Measurements from ENCODE around the gene HOXA13.

Gene HOXA13

DNA sequence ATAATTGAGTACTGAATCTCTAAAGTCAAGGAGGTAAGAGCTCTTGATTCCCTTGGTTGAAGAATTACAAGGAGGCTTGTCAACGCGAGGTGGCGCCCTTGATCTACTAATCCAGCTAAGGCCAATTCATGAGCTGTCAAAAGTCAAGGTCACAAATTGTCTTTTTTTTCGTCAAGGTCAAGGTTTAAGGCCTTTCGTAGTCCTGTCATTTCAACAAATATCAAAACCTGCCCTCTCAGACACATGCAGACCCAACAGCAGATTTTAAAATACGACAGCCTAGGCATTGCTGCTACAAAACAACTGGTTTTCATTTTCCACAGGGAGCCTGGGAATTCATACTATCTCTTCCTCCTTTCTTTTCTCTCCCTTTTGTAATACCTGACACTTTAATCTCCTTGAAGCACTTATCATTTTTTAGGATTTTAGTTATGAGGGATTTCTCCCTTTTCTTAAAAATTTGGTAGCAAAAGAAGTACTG lies 3.6 kb downstream of the HOXA13 start:
- Histone ChIP-seq H3K79me1 (ENCODE audit: low read length) (no peaks in the 10 kb centered on the region), H2BK15ac (replicated peaks; ENCODE audit: low read depth) (no peak overlapping the region), H3K56ac (ENCODE audit: low read length) (no peak overlapping the region), H3K18ac (ENCODE audit: low read length) (no peak overlapping the region), H2BK5ac (ENCODE audit: low read length) (no peak overlapping the region), H3K79me2 (ENCODE audit: control insufficient read depth, insufficient read depth, low read length) (no peaks in the 10 kb centered on the region), H3K9ac (ENCODE audit: low read length) (no peak overlapping the region), H3K23ac (ENCODE audit: low read length) (no peak overlapping the region), H4K8ac (ENCODE audit: low read depth, low read length) (no peak overlapping the region), H3K27me3 (ENCODE audit: insufficient read depth, low read length, poor library complexity) (peaks cover 60% of the 10 kb centered on the region), H3K4me1 (ENCODE audit: control insufficient read depth, low read depth, low read length) (peaks cover 3% of the 10 kb centered on the region), H2BK120ac (ENCODE audit: low read depth, low read length) (no peak overlapping the region), H3K4me2 (ENCODE audit: low read length) (no peak overlapping the region), H2AK5ac (ENCODE audit: low read length) (no peak overlapping the region), H3K27ac (ENCODE audit: low read depth, low read length) (no peak overlapping the region), H4K5ac (ENCODE audit: low read length) (no peak overlapping the region), H3K36me3 (ENCODE audit: control insufficient read depth, insufficient read depth, low read length) (no peaks in the 10 kb centered on the region), H3K4me3 (ENCODE audit: low read length) (no peak overlapping the region), H3K4ac (ENCODE audit: low read depth, low read length) (no peak overlapping the region)
- no CpG with 5 or more reads among the region's 6 CpGs for WGBS (ENCODE audit: extremely low coverage, insufficient coverage, low lambda C conversion rate)
- DNase-seq = peak; percentile 83

DNA sequence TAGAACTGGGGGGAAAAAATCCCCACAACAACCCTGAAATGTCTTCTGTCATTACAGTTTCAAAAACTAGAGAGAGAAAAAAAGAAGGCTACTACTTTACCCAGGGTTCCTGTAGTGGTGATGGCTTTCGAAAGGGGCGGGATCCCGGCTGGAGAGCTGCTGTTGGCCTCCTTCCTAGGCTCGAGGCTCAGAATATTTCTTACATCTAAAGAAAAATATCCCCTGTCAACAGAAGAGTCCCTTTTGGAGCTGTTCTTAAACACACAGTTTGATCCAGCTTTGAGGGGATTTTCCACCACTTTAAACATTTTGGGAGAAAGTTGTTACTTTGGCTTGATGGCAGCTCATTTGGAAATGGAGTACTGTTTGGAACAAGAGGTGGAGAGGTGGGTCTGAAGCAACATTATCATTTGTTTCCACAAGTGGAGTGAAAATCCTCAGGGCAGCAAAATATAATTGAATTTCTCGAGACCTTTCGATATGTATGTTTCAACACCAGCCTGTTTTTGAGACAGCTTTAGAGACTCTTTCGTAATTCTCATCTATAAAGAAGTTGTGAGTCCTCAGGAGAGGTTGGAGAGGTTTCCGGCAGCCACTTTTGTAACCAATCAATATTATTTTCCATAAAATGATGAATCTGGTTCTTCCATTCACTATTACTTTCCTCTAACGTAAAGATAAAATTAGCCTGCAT lies 5.1 kb downstream of the HOXA13 start:
- no peak overlapping the region for H4K5ac ChIP-seq (ENCODE audit: low read length)
- no peak overlapping the region for H4K8ac ChIP-seq (ENCODE audit: low read depth, low read length)
- no peaks in the 10 kb centered on the region for H3K4me1 ChIP-seq (ENCODE audit: control insufficient read depth, low read depth, low read length)
- no peaks in the 10 kb centered on the region for H3K79me2 ChIP-seq (ENCODE audit: control insufficient read depth, insufficient read depth, low read length)
- no peaks in the 10 kb centered on the region for H3K36me3 ChIP-seq (ENCODE audit: control insufficient read depth, insufficient read depth, low read length)
- H2BK5ac ChIP-seq (ENCODE audit: low read length) = no peak overlapping the region
- H2AK5ac ChIP-seq (ENCODE audit: low read length) = no peak overlapping the region
- H2BK15ac ChIP-seq (replicated peaks; ENCODE audit: low read depth) = no peak overlapping the region
- DNase-seq = no peak
- H2BK120ac ChIP-seq (ENCODE audit: low read depth, low read length) = no peak overlapping the region
- WGBS (ENCODE audit: extremely low coverage, insufficient coverage, low lambda C conversion rate) = 100% methylated on average over 1 of the region's 9 CpGs
- no peak overlapping the region for H3K4me2 ChIP-seq (ENCODE audit: low read length)
- H3K23ac ChIP-seq (ENCODE audit: low read length) = no peak overlapping the region
- H3K18ac ChIP-seq (ENCODE audit: low read length) = no peak overlapping the region
- H3K9ac ChIP-seq (ENCODE audit: low read length) = no peak overlapping the region
- H3K27ac ChIP-seq (ENCODE audit: low read depth, low read length) = no peak overlapping the region
- no peak overlapping the region for H3K56ac ChIP-seq (ENCODE audit: low read length)
- H3K79me1 ChIP-seq (ENCODE audit: low read length) = no peaks in the 10 kb centered on the region
- H3K4ac ChIP-seq (ENCODE audit: low read depth, low read length) = no peak overlapping the region
- peaks cover 63% of the 10 kb centered on the region for H3K27me3 ChIP-seq (ENCODE audit: insufficient read depth, low read length, poor library complexity)
- H3K4me3 ChIP-seq (ENCODE audit: low read length) = no peak overlapping the region

DNA sequence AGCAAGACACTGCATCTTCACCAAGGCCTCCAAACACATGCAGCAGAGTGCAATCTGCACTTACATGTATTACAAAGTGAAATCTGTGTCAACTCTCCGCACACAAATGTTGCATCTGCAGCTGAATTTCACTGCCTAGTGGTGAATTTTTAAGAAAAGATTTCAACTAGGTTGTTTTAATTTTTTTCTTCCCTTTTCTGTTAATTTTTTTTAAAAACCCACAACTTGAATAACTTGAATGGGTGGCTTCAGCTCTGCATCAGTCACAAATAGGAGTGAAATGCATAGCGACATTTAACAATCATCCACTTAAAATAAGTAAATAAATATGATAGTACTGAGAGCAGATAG lies 5.9 kb downstream of the HOXA13 start:
- WGBS (ENCODE audit: extremely low coverage, insufficient coverage, low lambda C conversion rate) = no CpG with 5 or more reads among the region's 2 CpGs
- H3K18ac ChIP-seq (ENCODE audit: low read length) = no peak overlapping the region
- H3K4me2 ChIP-seq (ENCODE audit: low read length) = no peak overlapping the region
- no peak overlapping the region for H3K9ac ChIP-seq (ENCODE audit: low read length)
- H3K36me3 ChIP-seq (ENCODE audit: control insufficient read depth, insufficient read depth, low read length) = no peaks in the 10 kb centered on the region
- H3K27me3 ChIP-seq (ENCODE audit: insufficient read depth, low read length, poor library complexity) = peaks cover 69% of the 10 kb centered on the region
- DNase-seq = no peak
- no peaks in the 10 kb centered on the region for H3K4me1 ChIP-seq (ENCODE audit: control insufficient read depth, low read depth, low read length)
- no peaks in the 10 kb centered on the region for H3K79me2 ChIP-seq (ENCODE audit: control insufficient read depth, insufficient read depth, low read length)
- H3K56ac ChIP-seq (ENCODE audit: low read length) = no peak overlapping the region
- H4K8ac ChIP-seq (ENCODE audit: low read depth, low read length) = no peak overlapping the region
- no peak overlapping the region for H3K4ac ChIP-seq (ENCODE audit: low read depth, low read length)
- H4K5ac ChIP-seq (ENCODE audit: low read length) = no peak overlapping the region
- H3K4me3 ChIP-seq (ENCODE audit: low read length) = no peak overlapping the region
- H2AK5ac ChIP-seq (ENCODE audit: low read length) = no peak overlapping the region
- H2BK5ac ChIP-seq (ENCODE audit: low read length) = no peak overlapping the region
- H3K27ac ChIP-seq (ENCODE audit: low read depth, low read length) = no peak overlapping the region
- H3K79me1 ChIP-seq (ENCODE audit: low read length) = no peaks in the 10 kb centered on the region
- no peak overlapping the region for H2BK15ac ChIP-seq (replicated peaks; ENCODE audit: low read depth)
- H2BK120ac ChIP-seq (ENCODE audit: low read depth, low read length) = no peak overlapping the region
- H3K23ac ChIP-seq (ENCODE audit: low read length) = no peak overlapping the region

DNA sequence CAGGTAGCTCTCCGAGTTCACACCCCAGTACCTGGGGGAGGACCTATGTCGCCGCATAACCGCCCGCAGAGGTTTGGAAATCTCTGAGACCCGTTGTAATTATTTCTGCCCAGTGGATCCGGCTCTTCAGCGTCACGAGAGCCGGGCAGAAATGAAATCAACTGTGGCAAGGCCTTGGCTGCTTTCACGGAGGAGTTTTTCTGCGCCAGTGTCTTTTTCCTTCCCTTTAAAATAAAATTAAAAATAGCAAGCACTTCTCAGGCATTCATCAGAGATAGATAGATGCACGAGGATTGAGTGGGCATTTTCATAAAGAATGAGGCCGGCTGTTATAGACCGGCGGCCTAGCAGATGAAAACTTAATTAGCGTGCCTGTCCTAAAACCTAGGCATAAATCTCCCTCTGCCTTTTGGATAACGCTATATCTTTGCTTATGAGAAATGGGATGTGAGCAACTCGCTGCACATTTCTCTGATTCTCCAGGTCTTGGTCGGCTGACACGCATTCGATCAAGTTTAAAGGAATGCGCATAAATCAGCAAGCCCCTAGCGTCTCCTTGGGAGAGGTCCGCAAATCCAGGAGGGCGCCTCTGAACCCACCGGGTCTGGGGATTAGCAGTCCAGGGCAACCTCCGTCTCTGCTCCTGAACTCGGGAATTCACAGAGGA lies 6.4 kb downstream of the HOXA13 start:
- no peak overlapping the region for H4K5ac ChIP-seq (ENCODE audit: low read length)
- no peak overlapping the region for H3K4ac ChIP-seq (ENCODE audit: low read depth, low read length)
- no CpG with 5 or more reads among the region's 29 CpGs for WGBS (ENCODE audit: extremely low coverage, insufficient coverage, low lambda C conversion rate)
- no peak overlapping the region for H3K18ac ChIP-seq (ENCODE audit: low read length)
- no peak overlapping the region for H4K8ac ChIP-seq (ENCODE audit: low read depth, low read length)
- H3K79me2 ChIP-seq (ENCODE audit: control insufficient read depth, insufficient read depth, low read length) = no peaks in the 10 kb centered on the region
- no peak overlapping the region for H2BK120ac ChIP-seq (ENCODE audit: low read depth, low read length)
- no peak overlapping the region for H2BK5ac ChIP-seq (ENCODE audit: low read length)
- H3K56ac ChIP-seq (ENCODE audit: low read length) = no peak overlapping the region
- H3K27ac ChIP-seq (ENCODE audit: low read depth, low read length) = no peak overlapping the region
- no peaks in the 10 kb centered on the region for H3K36me3 ChIP-seq (ENCODE audit: control insufficient read depth, insufficient read depth, low read length)
- no peak overlapping the region for H3K4me2 ChIP-seq (ENCODE audit: low read length)
- no peak overlapping the region for H3K4me3 ChIP-seq (ENCODE audit: low read length)
- H3K23ac ChIP-seq (ENCODE audit: low read length) = no peak overlapping the region
- H3K27me3 ChIP-seq (ENCODE audit: insufficient read depth, low read length, poor library complexity) = peaks cover 68% of the 10 kb centered on the region
- no peak overlapping the region for H2BK15ac ChIP-seq (replicated peaks; ENCODE audit: low read depth)
- no peaks in the 10 kb centered on the region for H3K79me1 ChIP-seq (ENCODE audit: low read length)
- no peaks in the 10 kb centered on the region for H3K4me1 ChIP-seq (ENCODE audit: control insufficient read depth, low read depth, low read length)
- H2AK5ac ChIP-seq (ENCODE audit: low read length) = no peak overlapping the region
- H3K9ac ChIP-seq (ENCODE audit: low read length) = no peak overlapping the region
- no peak for DNase-seq

DNA sequence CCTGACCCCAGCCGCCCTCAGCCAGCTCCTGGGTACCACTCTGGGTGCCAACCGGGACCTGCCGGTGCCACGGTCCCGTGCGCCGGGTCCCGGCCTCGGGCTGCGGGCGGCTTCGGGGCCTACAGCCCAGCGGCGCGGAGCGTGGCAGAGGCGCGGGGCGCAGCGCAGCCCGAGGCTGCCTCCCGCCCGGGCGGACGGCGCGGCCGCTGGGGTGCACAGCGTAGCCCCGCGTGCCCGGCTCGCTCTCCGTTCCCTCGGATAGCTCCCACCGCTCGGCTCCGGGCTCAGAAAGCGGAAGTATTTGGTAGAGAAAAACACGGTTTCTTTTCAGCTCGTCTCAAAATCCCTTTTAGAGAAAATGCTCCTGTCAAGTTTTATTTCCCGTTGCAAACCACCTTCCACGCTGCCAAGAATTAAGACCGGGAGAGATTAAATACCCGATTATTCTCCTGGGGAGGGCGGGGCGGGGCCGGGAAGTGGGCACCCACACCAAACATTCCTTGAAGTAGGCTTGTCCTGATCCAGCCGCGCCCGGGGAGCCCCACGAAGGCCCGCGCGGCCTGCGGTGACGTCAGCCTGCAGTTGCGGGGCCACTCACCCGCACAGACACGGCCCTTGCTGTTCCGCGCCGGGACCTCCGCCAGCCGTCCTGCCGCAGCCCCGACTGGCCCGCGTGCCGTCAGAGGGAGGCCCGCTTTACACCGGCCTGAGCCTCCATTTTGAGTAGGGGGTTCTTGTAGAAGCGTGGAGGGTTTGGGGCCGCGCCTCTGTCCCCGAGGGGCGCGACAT lies 7.2 kb downstream of the HOXA13 start:
- H3K36me3 ChIP-seq (ENCODE audit: control insufficient read depth, insufficient read depth, low read length) = no peaks in the 10 kb centered on the region
- H2BK15ac ChIP-seq (replicated peaks; ENCODE audit: low read depth) = no peak overlapping the region
- no peak overlapping the region for H2AK5ac ChIP-seq (ENCODE audit: low read length)
- no peaks in the 10 kb centered on the region for H3K4me1 ChIP-seq (ENCODE audit: control insufficient read depth, low read depth, low read length)
- H3K27me3 ChIP-seq (ENCODE audit: insufficient read depth, low read length, poor library complexity) = peaks cover 68% of the 10 kb centered on the region
- H3K9ac ChIP-seq (ENCODE audit: low read length) = no peak overlapping the region
- peak overlapping the region; percentile 81 for H3K23ac ChIP-seq (ENCODE audit: low read length)
- no peak overlapping the region for H4K8ac ChIP-seq (ENCODE audit: low read depth, low read length)
- peak overlapping the region; percentile 53 for H3K4me2 ChIP-seq (ENCODE audit: low read length)
- DNase-seq = no peak
- H4K5ac ChIP-seq (ENCODE audit: low read length) = no peak overlapping the region
- no peak overlapping the region for H3K56ac ChIP-seq (ENCODE audit: low read length)
- H3K79me1 ChIP-seq (ENCODE audit: low read length) = no peaks in the 10 kb centered on the region
- no peak overlapping the region for H2BK5ac ChIP-seq (ENCODE audit: low read length)
- no peak overlapping the region for H3K4ac ChIP-seq (ENCODE audit: low read depth, low read length)
- H3K4me3 ChIP-seq (ENCODE audit: low read length) = no peak overlapping the region
- H3K79me2 ChIP-seq (ENCODE audit: control insufficient read depth, insufficient read depth, low read length) = no peaks in the 10 kb centered on the region
- WGBS (ENCODE audit: extremely low coverage, insufficient coverage, low lambda C conversion rate) = no CpG with 5 or more reads among the region's 78 CpGs
- no peak overlapping the region for H2BK120ac ChIP-seq (ENCODE audit: low read depth, low read length)
- H3K27ac ChIP-seq (ENCODE audit: low read depth, low read length) = no peak overlapping the region
- no peak overlapping the region for H3K18ac ChIP-seq (ENCODE audit: low read length)
